Suppressor macrophage treated with lipopolysaccharide for 4 hours (primary cell): ENCODE measurements around the gene RTBDN.
"Not testable (repeated sequence)": the region's sequence is repeated elsewhere in the genome, so short reads cannot be mapped to it uniquely, and the experiment has no call there.

ENCODE experiments used
- DNase-seq: peaks from one replicate; pipeline ENCODE4 v3.0.0-alpha.2; 2020

Gene RTBDN

GRCh38 chr19:12817188-12817587 is 17.2 kb downstream of the RTBDN start:
- not testable (repeated sequence) for DNase-seq

GRCh38 chr19:12815088-12815487 is 19.3 kb downstream of the RTBDN start:
- DNase-seq = no peak

GRCh38 chr19:12806242-12807081 is 27.9 kb downstream of the RTBDN start, which contains the start of gene RNASEH2A:
TSS of gene RNASEH2A (plus strand) at chr19:12806584. CDS start at chr19:12806674, 90 bp downstream.
- peak; percentile 94 for DNase-seq

GRCh38 chr19:12804051-12804450 is 30.3 kb downstream of the RTBDN start:
- DNase-seq = no peak

GRCh38 chr19:12802267-12803106 is 31.9 kb downstream of the RTBDN start:
- no peak for DNase-seq

- no peak for DNase-seq
Observed at GRCh38 chr19:12801466-12802266, 32.7 kb downstream of the RTBDN start, which contains the start of the genes PRDX2 and THSD8. TSS of gene PRDX2 (minus strand) at chr19:12801800. CDS start at chr19:12801261, 539 bp downstream. TSS of gene THSD8 (plus strand) at chr19:12802069. CDS start at chr19:12802072, 3 bp downstream.

GRCh38 chr19:12800923-12801465 is 33.4 kb downstream of the RTBDN start:
- no peak for DNase-seq

- DNase-seq = no peak
Observed at GRCh38 chr19:12800466-12800770, 34.0 kb downstream of the RTBDN start.

- DNase-seq = no peak
Observed at GRCh38 chr19:12799742-12800465, 34.5 kb downstream of the RTBDN start.

GRCh38 chr19:12797607-12798006 is 36.8 kb downstream of the RTBDN start:
- DNase-seq = not testable (repeated sequence)

GRCh38 chr19:12797141-12797587 is 37.2 kb downstream of the RTBDN start:
- no peak for DNase-seq

- DNase-seq = peak; percentile 86
Observed at GRCh38 chr19:12796146-12797071, 38.0 kb downstream of the RTBDN start.

GRCh38 chr19:12794971-12795381 is 39.4 kb downstream of the RTBDN start:
- DNase-seq = peak; percentile 30

- peak; percentile 40 for DNase-seq
Observed at GRCh38 chr19:12794196-12794941, 40.0 kb downstream of the RTBDN start.

- peak; percentile 98 for DNase-seq
Observed at GRCh38 chr19:12793290-12794195, 40.8 kb downstream of the RTBDN start.

- DNase-seq = no peak
Observed at GRCh38 chr19:12792853-12793289, 41.5 kb downstream of the RTBDN start.

- DNase-seq = peak; percentile 80
Observed at GRCh38 chr19:12792051-12792852, 42.1 kb downstream of the RTBDN start.
